SHP77 (cell line): ENCODE data around the gene GAPVD1.
"Not testable (repeated sequence)": the region's sequence is repeated elsewhere in the genome, so short reads cannot be mapped to it uniquely, and the experiment has no call there.

ENCODE experiments used
- DNase-seq, 2 experiments: peaks; one replicate each; lab custom pipeline; 2025; lab: John Stamatoyannopoulos, UW

The GAPVD1 gene

GRCh38 chr9:125304273-125304672, 42.6 kb downstream of the GAPVD1 start:
- no peak for DNase-seq

GRCh38 chr9:125312411-125312810, 50.8 kb downstream of the GAPVD1 start:
- DNase-seq: no peak

- not testable (repeated sequence) for DNase-seq
These were observed 54.7 kb downstream of the GAPVD1 start for GRCh38 chr9:125316359-125316758.

- no peak for DNase-seq
These were observed 56.1 kb downstream of the GAPVD1 start for GRCh38 chr9:125317704-125318103.

- DNase-seq: no peak
These were observed 59.9 kb downstream of the GAPVD1 start for GRCh38 chr9:125321496-125321895.

- no peak for DNase-seq
These were observed 62.0 kb downstream of the GAPVD1 start for GRCh38 chr9:125323615-125324014.

GRCh38 chr9:125325826-125326225, 64.2 kb downstream of the GAPVD1 start:
- no peak for DNase-seq

GRCh38 chr9:125329978-125330377, 68.4 kb downstream of the GAPVD1 start:
- DNase-seq: no peak

- DNase-seq: no peak
These were observed 69.0 kb downstream of the GAPVD1 start for GRCh38 chr9:125330587-125330986.

GRCh38 chr9:125332527-125332926, 70.9 kb downstream of the GAPVD1 start:
- no peak for DNase-seq

GRCh38 chr9:125337236-125337635, 75.6 kb downstream of the GAPVD1 start:
- DNase-seq: no peak

- DNase-seq: no peak
These were observed 77.3 kb downstream of the GAPVD1 start for GRCh38 chr9:125338929-125339328.

GRCh38 chr9:125341566-125341965, 79.9 kb downstream of the GAPVD1 start:
- no peak for DNase-seq

- no peak for DNase-seq
These were observed 82.1 kb downstream of the GAPVD1 start for GRCh38 chr9:125343518-125344275.

GRCh38 chr9:125346080-125346732, 84.6 kb downstream of the GAPVD1 start:
- no peak for DNase-seq

GRCh38 chr9:125355601-125356000, 94.0 kb downstream of the GAPVD1 start:
- no peak for DNase-seq

- no peak for DNase-seq
These were observed 94.4 kb downstream of the GAPVD1 start for GRCh38 chr9:125356032-125356431.

GRCh38 chr9:125359011-125359410, 97.4 kb downstream of the GAPVD1 start:
- no peak for DNase-seq

GRCh38 chr9:125360601-125361000, 99.0 kb downstream of the GAPVD1 start:
- DNase-seq: no peak

GRCh38 chr9:125361837-125362531, 100.4 kb downstream of the GAPVD1 start:
- DNase-seq: peak in 1 of 2 experiments; percentile 5

GRCh38 chr9:125366676-125367075, 105.0 kb downstream of the GAPVD1 start:
- DNase-seq: no peak

GRCh38 chr9:125370786-125371185, 109.2 kb downstream of the GAPVD1 start:
- no peak for DNase-seq
